Nephron (organoid): ENCODE data around the gene TMEM245.

Experiments
- H3K27ac Mint-ChIP-seq, 3 experiments: 2 replicates each; pipeline ENCODE4 v1.8.0; 2020; ENCODE audit warnings: mixed read lengths in 3 of 3, mild to moderate bottlenecking in 2 of 3, moderate library complexity in 1 of 3
- H3K27me3 Mint-ChIP-seq: 2 replicates; pipeline ENCODE4 v1.8.0; 2021; ENCODE audit warnings: low read depth, mild to moderate bottlenecking, moderate library complexity, mixed read lengths
- H3K36me3 Mint-ChIP-seq: 2 replicates; pipeline ENCODE4 v1.8.0; 2020; ENCODE audit warnings: low read depth, mixed read lengths
- H3K4me1 Mint-ChIP-seq: 2 replicates; pipeline ENCODE4 v1.8.0; 2020; ENCODE audit warnings: mixed read lengths
- H3K4me3 Mint-ChIP-seq, 3 experiments: 2 replicates each; pipeline ENCODE4 v1.8.0; 2020; ENCODE audit warnings: mild to moderate bottlenecking in 3 of 3, mixed read lengths in 3 of 3, moderate library complexity in 2 of 3
- H3K9me3 Mint-ChIP-seq: 2 replicates; pipeline ENCODE4 v1.8.0; 2020; ENCODE audit warnings: mixed read lengths
- CTCF ChIP-seq, 3 experiments: fragments of 200-600 bp; sonication (generic); IDR thresholded peaks; one replicate each; pipeline ENCODE4 v1.5.0; 2021; ENCODE audit warnings: antibody characterized with exemption in 3 of 3; ENCODE audit not compliant: unreplicated experiment in 3 of 3

Gene TMEM245

GRCh38 chr9:109088221-109088620 lies 31.5 kb downstream of the TMEM245 start:
- no peaks in the 10 kb centered on the region for H3K4me1 Mint-ChIP-seq
- no peak for TF ChIP-seq CTCF (IDR thresholded peaks at IDR 0.05; ENCODE audit: unreplicated experiment in 3 of 3)
- H3K27me3 Mint-ChIP-seq: no peaks in the 10 kb centered on the region
- H3K36me3 Mint-ChIP-seq: peaks cover 77% of the 10 kb centered on the region
- no peak overlapping the region for H3K4me3 Mint-ChIP-seq
- H3K27ac Mint-ChIP-seq: peak overlapping the region in 1 of 3 experiments; percentile 33
- H3K9me3 Mint-ChIP-seq: no peaks in the 10 kb centered on the region

DNA sequence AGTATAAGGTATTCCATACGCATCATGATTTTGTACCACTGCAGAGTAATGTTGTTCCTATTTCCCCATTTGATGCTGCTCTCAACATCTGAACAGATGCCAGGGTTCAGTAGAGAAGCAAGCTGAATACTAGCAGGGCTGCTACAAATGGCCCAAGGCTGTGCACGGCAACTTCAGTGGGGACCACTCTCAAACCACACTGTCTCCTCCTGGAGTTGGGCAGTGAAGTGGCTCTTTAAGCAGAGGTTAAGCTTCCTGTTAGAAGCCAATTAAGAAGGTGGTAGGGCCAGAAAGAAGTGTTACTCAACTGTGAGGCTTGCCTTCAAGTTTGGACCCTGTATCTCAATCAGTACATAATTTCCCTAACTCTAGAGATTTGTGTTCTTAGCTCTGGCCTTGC lies 32.0 kb downstream of the TMEM245 start:
- Mint-ChIP-seq H3K9me3 (no peaks in the 10 kb centered on the region), H3K4me3 (no peak overlapping the region), H3K4me1 (no peaks in the 10 kb centered on the region), H3K36me3 (peaks cover 76% of the 10 kb centered on the region), H3K27ac (peak overlapping the region in 1 of 3 experiments; percentile 33), H3K27me3 (no peaks in the 10 kb centered on the region)
- no peak for TF ChIP-seq CTCF (IDR thresholded peaks at IDR 0.05; ENCODE audit: unreplicated experiment in 3 of 3)

GRCh38 chr9:109086221-109086620 lies 33.5 kb downstream of the TMEM245 start:
- H3K27ac Mint-ChIP-seq: no peak overlapping the region

DNA sequence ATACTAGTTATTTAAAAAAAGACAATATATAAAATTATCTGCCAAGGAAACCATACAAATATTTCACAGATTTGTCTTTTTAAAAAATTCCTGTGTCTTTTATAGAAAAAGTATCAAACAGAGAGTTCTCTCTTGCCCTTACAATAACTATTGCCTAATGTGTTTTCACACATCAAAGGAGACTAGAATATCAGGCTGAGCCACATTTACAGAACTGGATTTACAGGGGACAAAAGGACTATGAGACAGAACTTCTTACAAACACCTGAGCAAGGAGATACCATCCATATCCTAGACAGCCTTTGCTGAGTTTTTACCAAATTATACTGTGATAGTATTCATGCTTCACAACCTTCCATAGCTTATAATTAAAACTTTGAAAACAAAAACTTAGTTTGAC lies 34.2 kb downstream of the TMEM245 start:
- no peak overlapping the region for H3K27ac Mint-ChIP-seq
- H3K36me3 Mint-ChIP-seq: peaks cover 60% of the 10 kb centered on the region
- no peaks in the 10 kb centered on the region for H3K9me3 Mint-ChIP-seq
- no peaks in the 10 kb centered on the region for H3K27me3 Mint-ChIP-seq
- no peak overlapping the region for H3K4me3 Mint-ChIP-seq
- H3K4me1 Mint-ChIP-seq: no peaks in the 10 kb centered on the region
- no peak for TF ChIP-seq CTCF (IDR thresholded peaks at IDR 0.05; ENCODE audit: unreplicated experiment in 3 of 3)

More at GRCh38 chr9:109086221-109086620, 33.5 kb downstream of the TMEM245 start:
- Mint-ChIP-seq H3K4me3 (no peak overlapping the region), H3K27me3 (no peaks in the 10 kb centered on the region), H3K36me3 (peaks cover 62% of the 10 kb centered on the region), H3K9me3 (no peaks in the 10 kb centered on the region), H3K4me1 (no peaks in the 10 kb centered on the region)
- no peak for TF ChIP-seq CTCF (IDR thresholded peaks at IDR 0.05; ENCODE audit: unreplicated experiment in 3 of 3)

DNA sequence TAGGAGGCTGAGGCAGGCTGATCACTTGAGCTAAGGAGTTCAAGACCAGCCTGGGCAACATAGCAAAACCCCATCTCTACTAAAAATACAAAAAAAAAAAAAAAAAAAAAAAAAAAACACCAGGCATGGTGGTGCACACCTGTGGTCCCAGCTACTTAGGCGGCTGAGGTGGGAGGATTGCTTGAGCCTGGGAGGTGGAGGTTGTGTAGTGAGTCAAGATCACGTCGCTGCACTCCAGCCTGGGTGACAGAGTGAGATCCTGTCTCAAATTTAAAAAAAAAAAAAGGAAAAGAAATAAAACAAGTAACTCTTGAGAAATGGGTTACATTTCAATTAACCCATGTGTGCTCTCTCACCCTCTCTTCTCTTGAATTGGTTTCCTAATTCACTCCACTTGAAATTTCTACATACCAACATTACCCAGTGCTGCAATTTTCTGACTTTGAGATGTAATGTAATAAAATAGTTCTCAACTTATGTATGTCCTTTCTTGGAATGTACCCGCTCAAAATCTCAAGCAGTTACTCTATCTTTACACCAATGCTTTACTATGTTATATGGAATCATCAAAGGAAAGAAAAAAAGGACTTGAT lies 35.8 kb downstream of the TMEM245 start:
- no peak overlapping the region for H3K27ac Mint-ChIP-seq
- no peaks in the 10 kb centered on the region for H3K4me1 Mint-ChIP-seq
- no peaks in the 10 kb centered on the region for H3K27me3 Mint-ChIP-seq
- H3K36me3 Mint-ChIP-seq: peaks cover 64% of the 10 kb centered on the region
- H3K4me3 Mint-ChIP-seq: no peak overlapping the region
- H3K9me3 Mint-ChIP-seq: no peaks in the 10 kb centered on the region
- no peak for TF ChIP-seq CTCF (IDR thresholded peaks at IDR 0.05; ENCODE audit: unreplicated experiment in 3 of 3)

DNA sequence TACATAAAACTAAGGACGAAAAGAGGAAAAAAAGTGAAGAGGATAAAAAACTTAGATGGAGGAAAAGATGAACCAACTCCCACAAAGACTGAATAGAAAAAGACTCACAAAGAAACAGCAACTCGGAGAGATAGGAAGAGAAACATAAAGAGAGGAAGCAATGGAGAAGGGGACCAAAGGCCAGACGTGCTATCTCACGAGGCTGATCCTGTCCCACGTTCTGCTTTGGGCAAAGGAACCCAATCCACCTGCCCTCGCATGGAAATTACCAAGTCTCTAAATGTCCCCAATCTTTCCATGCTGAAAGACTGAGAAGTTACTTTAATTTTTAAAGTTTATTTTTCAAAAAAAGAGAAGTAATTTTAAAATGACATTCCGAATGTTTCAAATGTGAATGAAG lies 36.6 kb downstream of the TMEM245 start:
- Mint-ChIP-seq H3K9me3 (no peaks in the 10 kb centered on the region), H3K36me3 (peaks cover 64% of the 10 kb centered on the region), H3K4me1 (no peaks in the 10 kb centered on the region), H3K4me3 (no peak overlapping the region), H3K27me3 (no peaks in the 10 kb centered on the region), H3K27ac (peak overlapping the region in 1 of 3 experiments; percentile 52)
- TF ChIP-seq CTCF (IDR thresholded peaks at IDR 0.05; ENCODE audit: unreplicated experiment in 3 of 3): no peak
